T-helper 2 cell treated with Interferon-gamma antibody and Interleukin-4, amounts not matched to agents 5 μg/mL and 100 μg/mL, for 36 hours (primary cell): Measurements from ENCODE around the gene EFHC1.

Experiments
- DNase-seq: peaks from one replicate; pipeline ENCODE4 v3.0.0; 2021; ENCODE audit warnings: low spot score
- H3K27ac Mint-ChIP-seq: one replicate; pipeline ENCODE4 v1.8.0; 2021; ENCODE audit warnings: mild to moderate bottlenecking, mixed read lengths
- H3K27me3 Mint-ChIP-seq: one replicate; pipeline ENCODE4 v1.8.0; 2021; ENCODE audit warnings: low read depth, mixed read lengths
- H3K36me3 Mint-ChIP-seq: one replicate; pipeline ENCODE4 v1.8.0; 2021; ENCODE audit warnings: low read depth, mixed read lengths
- H3K4me1 Mint-ChIP-seq: one replicate; pipeline ENCODE4 v1.8.0; 2021; ENCODE audit warnings: low read depth, mixed read lengths
- H3K4me3 Mint-ChIP-seq: one replicate; pipeline ENCODE4 v1.8.0; 2022; ENCODE audit warnings: mild to moderate bottlenecking, moderate library complexity, mixed read lengths
- H3K9me3 Mint-ChIP-seq: one replicate; pipeline ENCODE4 v1.8.0; 2021; ENCODE audit warnings: mixed read lengths

Gene EFHC1

DNA sequence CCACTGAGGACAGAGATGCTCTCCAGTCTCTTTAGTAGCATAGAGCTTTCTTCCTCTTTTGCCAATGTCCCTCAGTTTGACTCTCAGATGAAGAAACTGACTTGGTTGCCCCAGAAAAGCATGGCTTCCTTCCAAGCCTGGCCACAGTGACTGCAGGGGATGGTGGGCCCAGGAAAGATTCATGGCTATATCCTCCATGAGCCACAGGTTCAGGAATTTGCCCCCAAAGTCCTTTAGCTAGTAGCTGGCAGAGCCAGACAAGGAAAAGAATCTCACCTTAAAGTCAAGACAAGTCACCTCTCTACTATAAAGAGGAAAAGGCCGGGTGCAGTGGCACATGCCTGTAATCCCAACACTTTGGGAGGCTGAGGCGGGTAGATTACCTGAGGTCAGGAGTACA is 113.3 kb downstream of the EFHC1 start:
- peaks cover 11% of the 10 kb centered on the region for H3K36me3 Mint-ChIP-seq
- H3K4me3 Mint-ChIP-seq, result no peak overlapping the region
- no peaks in the 10 kb centered on the region for H3K27me3 Mint-ChIP-seq
- H3K9me3 Mint-ChIP-seq, result no peaks in the 10 kb centered on the region
- H3K4me1 Mint-ChIP-seq, result peaks cover 49% of the 10 kb centered on the region
- no peak overlapping the region for H3K27ac Mint-ChIP-seq
- no peak for DNase-seq

DNA sequence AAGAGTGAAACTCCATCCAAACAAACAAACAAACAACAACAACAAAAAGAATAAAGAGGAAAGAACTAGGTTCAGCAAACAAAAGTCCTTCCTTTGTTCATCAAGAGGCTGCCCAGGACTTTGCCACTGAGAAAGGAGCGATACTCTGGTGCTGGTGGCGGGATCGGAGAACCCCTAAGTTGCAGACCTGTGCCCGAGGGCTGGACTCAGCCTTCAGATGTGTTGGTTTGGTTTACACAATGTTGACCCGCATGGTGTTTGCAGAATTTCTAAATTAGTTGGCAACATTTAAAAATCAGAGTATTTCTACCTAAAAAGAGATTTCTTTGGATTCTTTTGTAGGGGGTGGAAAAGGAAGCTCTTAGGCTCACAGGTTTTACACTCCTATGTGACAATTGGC is 114.2 kb downstream of the EFHC1 start:
- H3K27me3 Mint-ChIP-seq, result no peaks in the 10 kb centered on the region
- H3K4me3 Mint-ChIP-seq, result no peak overlapping the region
- peaks cover 12% of the 10 kb centered on the region for H3K36me3 Mint-ChIP-seq
- H3K4me1 Mint-ChIP-seq, result peaks cover 53% of the 10 kb centered on the region
- no peak for DNase-seq
- no peaks in the 10 kb centered on the region for H3K9me3 Mint-ChIP-seq
- H3K27ac Mint-ChIP-seq, result peak overlapping the region; percentile 88

- peak overlapping the region; percentile 52 for H3K4me3 Mint-ChIP-seq
- no peaks in the 10 kb centered on the region for H3K9me3 Mint-ChIP-seq
- H3K36me3 Mint-ChIP-seq, result peaks cover 12% of the 10 kb centered on the region
- H3K27me3 Mint-ChIP-seq, result no peaks in the 10 kb centered on the region
- DNase-seq, result peak; percentile 73
- peaks cover 57% of the 10 kb centered on the region for H3K4me1 Mint-ChIP-seq
- peak overlapping the region; percentile 88 for H3K27ac Mint-ChIP-seq
Measured at GRCh38 chr6:52534966-52535390, 114.8 kb downstream of the EFHC1 start.

DNA sequence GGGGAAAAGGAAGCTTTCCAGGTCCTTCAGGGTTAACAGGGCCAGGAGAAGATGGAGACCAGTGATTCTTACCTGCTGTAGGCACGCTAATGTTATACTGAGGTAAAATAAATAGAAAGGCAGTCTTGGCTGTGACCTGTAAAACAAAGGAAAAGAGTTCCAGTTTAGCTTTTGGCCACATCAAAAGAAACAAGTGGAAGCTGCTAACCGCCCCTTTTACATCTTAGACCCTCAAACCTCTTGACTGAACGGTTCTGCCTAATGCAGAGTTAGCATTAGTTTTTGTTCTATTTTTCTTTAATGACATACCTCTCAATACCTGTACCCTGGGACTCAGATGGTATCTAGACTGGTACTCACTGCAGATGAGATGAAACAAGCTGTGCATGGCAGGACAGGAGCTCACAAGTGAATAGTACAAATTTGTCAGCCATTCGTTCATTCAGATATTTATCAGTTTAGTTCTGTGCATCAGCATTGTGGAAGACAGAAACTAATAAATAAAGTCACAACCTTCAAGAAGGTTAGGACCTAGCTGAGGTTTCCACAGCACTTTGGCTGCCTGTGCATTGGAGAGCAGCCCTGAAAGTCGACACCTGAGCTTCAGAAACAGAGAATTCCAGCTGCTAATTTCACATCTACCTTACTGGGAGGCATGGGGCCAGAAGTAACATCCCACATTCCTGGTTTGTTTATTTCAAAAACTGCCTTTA is 115.7 kb downstream of the EFHC1 start:
- Mint-ChIP-seq H3K4me3 (peak overlapping the region; percentile 46), H3K27me3 (no peaks in the 10 kb centered on the region), H3K4me1 (peaks cover 58% of the 10 kb centered on the region), H3K36me3 (peaks cover 12% of the 10 kb centered on the region), H3K9me3 (no peaks in the 10 kb centered on the region), H3K27ac (peak overlapping the region; percentile 88)
- DNase-seq, result no peak

DNA sequence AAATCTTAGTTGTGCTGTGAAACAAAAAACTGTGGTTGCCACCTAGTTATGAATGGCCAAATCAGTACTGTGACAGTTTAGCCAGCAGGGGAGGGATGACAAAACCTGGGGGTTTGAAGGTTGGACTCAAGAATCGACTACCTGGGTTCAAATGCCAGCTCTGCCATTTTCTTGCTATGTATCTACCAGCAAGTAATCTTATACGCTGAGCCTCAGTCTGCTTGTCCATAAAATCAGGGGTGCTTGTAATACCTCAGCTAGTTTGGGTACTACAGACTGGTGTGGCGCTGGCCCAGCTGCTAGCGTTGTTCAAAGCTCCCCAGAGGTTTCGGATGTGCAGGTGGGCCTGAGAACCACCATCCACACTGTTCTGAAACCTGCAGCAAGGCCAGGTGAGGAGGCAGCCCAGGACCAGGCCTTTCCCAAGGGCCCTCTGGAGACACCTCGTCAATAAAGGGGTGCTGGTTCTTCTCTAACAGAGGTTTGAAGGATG is 116.3 kb downstream of the EFHC1 start:
- H3K4me3 Mint-ChIP-seq, result no peak overlapping the region
- peaks cover 12% of the 10 kb centered on the region for H3K36me3 Mint-ChIP-seq
- no peaks in the 10 kb centered on the region for H3K9me3 Mint-ChIP-seq
- no peak overlapping the region for H3K27ac Mint-ChIP-seq
- H3K27me3 Mint-ChIP-seq, result no peaks in the 10 kb centered on the region
- DNase-seq, result no peak
- H3K4me1 Mint-ChIP-seq, result peaks cover 58% of the 10 kb centered on the region

DNA sequence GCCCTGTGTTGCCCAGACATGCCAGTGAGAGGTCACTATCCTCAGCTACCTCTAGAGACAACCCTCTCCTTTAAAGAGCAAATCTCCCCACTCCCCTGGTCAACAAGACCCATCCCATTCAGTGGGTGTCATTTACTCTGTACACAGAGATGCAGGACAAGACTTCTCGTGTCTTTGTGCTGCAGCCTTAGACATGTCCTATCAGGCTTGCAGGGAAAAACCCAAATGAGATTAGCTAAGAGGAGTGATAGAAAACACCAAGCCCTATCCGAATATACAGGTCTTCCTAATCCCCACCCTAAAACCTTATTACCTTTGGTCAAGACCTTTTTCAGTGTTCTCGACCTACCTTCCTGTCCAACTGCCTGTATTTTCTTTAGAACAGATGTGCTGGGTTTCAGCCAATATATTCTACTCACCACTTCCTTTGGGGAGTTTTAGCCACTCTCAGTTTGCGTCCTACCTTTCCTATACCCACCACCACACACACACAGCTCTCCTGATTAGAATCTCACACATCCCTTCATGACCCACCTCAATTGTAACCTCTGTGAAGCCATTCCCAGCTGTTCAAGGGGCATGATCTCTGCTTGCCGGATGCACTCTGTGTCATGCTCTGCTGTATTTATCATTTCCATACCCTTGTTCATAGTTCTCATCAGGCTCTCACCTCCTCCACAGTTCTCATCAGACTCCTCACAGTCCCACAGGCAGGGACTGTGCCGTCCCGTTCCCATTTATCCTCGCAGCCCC is 117.0 kb downstream of the EFHC1 start:
- Mint-ChIP-seq H3K4me3 (peak overlapping the region; percentile 38), H3K27ac (peak overlapping the region; percentile 67), H3K27me3 (no peaks in the 10 kb centered on the region), H3K9me3 (no peaks in the 10 kb centered on the region), H3K36me3 (peaks cover 12% of the 10 kb centered on the region), H3K4me1 (peaks cover 57% of the 10 kb centered on the region)
- peak; percentile 46 for DNase-seq

GRCh38 chr6:52538252-52538900 is 118.2 kb downstream of the EFHC1 start:
- Mint-ChIP-seq H3K36me3 (peaks cover 12% of the 10 kb centered on the region), H3K9me3 (no peaks in the 10 kb centered on the region), H3K27me3 (no peaks in the 10 kb centered on the region), H3K4me3 (peak overlapping the region; percentile 38), H3K4me1 (peaks cover 57% of the 10 kb centered on the region), H3K27ac (peak overlapping the region; percentile 33)
- no peak for DNase-seq

GRCh38 chr6:52538901-52539354 is 118.8 kb downstream of the EFHC1 start:
- Mint-ChIP-seq H3K4me1 (peaks cover 57% of the 10 kb centered on the region), H3K36me3 (peaks cover 12% of the 10 kb centered on the region), H3K27ac (no peak overlapping the region), H3K9me3 (no peaks in the 10 kb centered on the region), H3K4me3 (no peak overlapping the region), H3K27me3 (no peaks in the 10 kb centered on the region)
- no peak for DNase-seq

- DNase-seq, result no peak
- peaks cover 55% of the 10 kb centered on the region for H3K4me1 Mint-ChIP-seq
- H3K36me3 Mint-ChIP-seq, result peaks cover 6% of the 10 kb centered on the region
- H3K27ac Mint-ChIP-seq, result no peak overlapping the region
- peak overlapping the region; percentile 20 for H3K4me3 Mint-ChIP-seq
- H3K27me3 Mint-ChIP-seq, result no peaks in the 10 kb centered on the region
- no peaks in the 10 kb centered on the region for H3K9me3 Mint-ChIP-seq
Measured at GRCh38 chr6:52539607-52540006, 119.5 kb downstream of the EFHC1 start.

GRCh38 chr6:52540286-52540902 is 120.3 kb downstream of the EFHC1 start:
- H3K9me3 Mint-ChIP-seq, result no peaks in the 10 kb centered on the region
- peaks cover 48% of the 10 kb centered on the region for H3K4me1 Mint-ChIP-seq
- H3K27ac Mint-ChIP-seq, result no peak overlapping the region
- H3K4me3 Mint-ChIP-seq, result no peak overlapping the region
- H3K36me3 Mint-ChIP-seq, result peaks cover 1% of the 10 kb centered on the region
- no peaks in the 10 kb centered on the region for H3K27me3 Mint-ChIP-seq
- no peak for DNase-seq

DNA sequence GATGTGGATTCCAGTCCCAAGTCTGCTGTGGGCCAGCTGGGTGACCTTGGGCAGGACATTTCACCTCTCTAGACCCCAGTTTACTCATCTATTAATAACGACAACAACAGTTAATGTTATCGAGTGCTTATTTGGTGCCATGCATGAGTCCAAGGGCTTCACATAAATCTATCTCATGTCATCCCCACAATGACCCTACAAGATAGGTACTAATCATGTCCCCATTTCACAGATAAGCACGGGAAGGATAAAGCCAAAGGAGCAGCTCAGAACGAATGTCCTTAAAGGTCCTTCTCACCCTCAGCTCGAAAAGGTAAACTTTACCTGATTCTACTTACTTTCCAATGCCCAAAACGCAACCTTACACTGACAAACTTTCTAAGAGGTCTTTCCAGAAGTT is 121.0 kb downstream of the EFHC1 start:
- Mint-ChIP-seq H3K27ac (no peak overlapping the region), H3K4me1 (peaks cover 42% of the 10 kb centered on the region), H3K4me3 (no peak overlapping the region), H3K27me3 (no peaks in the 10 kb centered on the region), H3K9me3 (no peaks in the 10 kb centered on the region), H3K36me3 (peaks cover 1% of the 10 kb centered on the region)
- DNase-seq, result no peak

DNA sequence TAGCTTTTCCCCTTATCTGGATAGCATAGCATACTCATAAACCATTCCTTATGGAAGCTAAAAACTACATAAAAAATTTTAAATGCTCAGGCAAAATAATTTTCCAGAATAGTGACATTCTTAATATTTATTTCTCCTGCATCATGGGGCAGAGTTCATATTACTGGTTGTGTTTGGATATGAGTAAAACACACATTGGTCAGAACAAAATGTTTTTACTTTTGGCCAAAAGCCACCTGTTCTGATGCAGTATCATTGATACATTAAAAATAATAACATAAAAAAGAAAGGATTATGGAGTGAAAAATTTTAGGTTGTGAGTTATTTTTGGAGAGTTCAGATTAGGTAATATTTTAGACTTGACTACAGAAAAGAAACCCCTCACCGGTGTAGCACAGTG is 123.1 kb downstream of the EFHC1 start:
- DNase-seq, result no peak
- Mint-ChIP-seq H3K9me3 (no peaks in the 10 kb centered on the region), H3K4me3 (no peak overlapping the region), H3K36me3 (peaks cover 1% of the 10 kb centered on the region), H3K27me3 (no peaks in the 10 kb centered on the region), H3K4me1 (peaks cover 29% of the 10 kb centered on the region), H3K27ac (no peak overlapping the region)

- Mint-ChIP-seq H3K4me1 (peaks cover 23% of the 10 kb centered on the region), H3K27me3 (no peaks in the 10 kb centered on the region), H3K4me3 (no peak overlapping the region), H3K27ac (no peak overlapping the region), H3K36me3 (peaks cover 1% of the 10 kb centered on the region), H3K9me3 (no peaks in the 10 kb centered on the region)
- no peak for DNase-seq
Measured at GRCh38 chr6:52543729-52544601, 123.8 kb downstream of the EFHC1 start.
